Astrocyte (in vitro differentiated cells and primary cell): ENCODE results near the gene CNGA1. TPM values are rescaled to one million over a fixed set of nuclear protein-coding genes. Genes with fewer than 3 reads are reported as not detected.

Experiments
- DNase-seq: peaks from one replicate; pipeline ENCODE4 v3.0.0-alpha.2; 2010; ENCODE audit warnings: low read depth
- FAIRE-seq: peaks from 2 replicates; lab custom pipeline; 2011; peaks lifted over from hg19 to GRCh38; lab: Jason Lieb, UNC
- H2AFZ ChIP-seq: 2 replicates; pipeline ENCODE4 v1.6.0; 2012; ENCODE audit warnings: low read depth, low read length, inconsistent platforms
- H3K27ac ChIP-seq: 2 replicates; pipeline ENCODE4 v1.5.1; 2011; ENCODE audit warnings: low read depth, low read length, inconsistent platforms
- H3K27me3 ChIP-seq: 2 replicates; pipeline ENCODE4 v1.6.0; 2011; ENCODE audit warnings: low read length, inconsistent platforms; ENCODE audit not compliant: insufficient read depth
- H3K36me3 ChIP-seq: 2 replicates; pipeline ENCODE4 v1.5.1; 2011; ENCODE audit warnings: low read length, inconsistent platforms; ENCODE audit not compliant: insufficient read depth
- H3K4me1 ChIP-seq: 2 replicates; pipeline ENCODE4 v1.5.1; 2011; ENCODE audit warnings: low read length, inconsistent platforms; ENCODE audit not compliant: insufficient read depth
- H3K4me2 ChIP-seq: 2 replicates; pipeline ENCODE4 v1.6.0; 2012; ENCODE audit warnings: low read length, inconsistent platforms
- H3K4me3 ChIP-seq: 2 replicates; pipeline ENCODE4 v1.5.1; 2011; ENCODE audit warnings: low read depth, mild to moderate bottlenecking, low read length, inconsistent platforms; ENCODE audit not compliant: insufficient read depth
- H3K79me2 ChIP-seq: 2 replicates; pipeline ENCODE4 v1.6.0; 2012; ENCODE audit warnings: mild to moderate bottlenecking, low read length, inconsistent platforms; ENCODE audit not compliant: insufficient read depth
- H3K9ac ChIP-seq: 2 replicates; pipeline ENCODE4 v1.6.0; 2012; ENCODE audit warnings: mild to moderate bottlenecking, low read length, inconsistent platforms
- H3K9me3 ChIP-seq: 2 replicates; pipeline ENCODE4 v1.5.1; 2012; ENCODE audit warnings: low read depth, mild to moderate bottlenecking, low read length, inconsistent platforms; ENCODE audit not compliant: insufficient read depth
- H4K20me1 ChIP-seq: 2 replicates; pipeline ENCODE4 v1.6.0; 2012; ENCODE audit warnings: low read length, inconsistent platforms; ENCODE audit not compliant: insufficient read depth
- H3K27ac Mint-ChIP-seq: one replicate; pipeline ENCODE4 v1.8.0; 2021; ENCODE audit warnings: mild to moderate bottlenecking, mixed read lengths; ENCODE audit not compliant: unreplicated experiment
- H3K27me3 Mint-ChIP-seq: one replicate; pipeline ENCODE4 v1.8.0; 2021; ENCODE audit warnings: low read depth, mixed read lengths; ENCODE audit not compliant: unreplicated experiment
- H3K36me3 Mint-ChIP-seq: one replicate; pipeline ENCODE4 v1.8.0; 2021; ENCODE audit warnings: low read depth, mixed read lengths; ENCODE audit not compliant: unreplicated experiment
- H3K4me1 Mint-ChIP-seq: one replicate; pipeline ENCODE4 v1.8.0; 2021; ENCODE audit warnings: low read depth, mixed read lengths; ENCODE audit not compliant: unreplicated experiment
- H3K4me3 Mint-ChIP-seq: one replicate; pipeline ENCODE4 v1.8.0; 2021; ENCODE audit warnings: mild to moderate bottlenecking, moderate library complexity, mixed read lengths; ENCODE audit not compliant: unreplicated experiment
- H3K9me3 Mint-ChIP-seq: one replicate; pipeline ENCODE4 v1.8.0; 2021; ENCODE audit warnings: mild to moderate bottlenecking, mixed read lengths; ENCODE audit not compliant: unreplicated experiment
- EZH2 ChIP-seq: IDR thresholded peaks from 2 replicates; pipeline ENCODE4 v1.6.1; 2012; ENCODE audit warnings: mild to moderate bottlenecking, low read length, inconsistent platforms; ENCODE audit not compliant: insufficient read depth
- total RNA-seq: library from RNA; stranded (reverse); gene quantifications from 2 replicates; pipeline ENCODE4 v1.2.1, GENCODE V29; 2021
- TF ChIP-seq, protein P1 (sequence below): IDR thresholded peaks from 2 replicates; pipeline ENCODE4 v1.5.1; 2011; ENCODE audit warnings: low read depth, mild to moderate bottlenecking, inconsistent platforms, low read length, moderate library complexity; ENCODE audit not compliant: insufficient read depth

Gene CNGA1
- total RNA-seq, 1 donor from 2014 or later, result not detected

DNA sequence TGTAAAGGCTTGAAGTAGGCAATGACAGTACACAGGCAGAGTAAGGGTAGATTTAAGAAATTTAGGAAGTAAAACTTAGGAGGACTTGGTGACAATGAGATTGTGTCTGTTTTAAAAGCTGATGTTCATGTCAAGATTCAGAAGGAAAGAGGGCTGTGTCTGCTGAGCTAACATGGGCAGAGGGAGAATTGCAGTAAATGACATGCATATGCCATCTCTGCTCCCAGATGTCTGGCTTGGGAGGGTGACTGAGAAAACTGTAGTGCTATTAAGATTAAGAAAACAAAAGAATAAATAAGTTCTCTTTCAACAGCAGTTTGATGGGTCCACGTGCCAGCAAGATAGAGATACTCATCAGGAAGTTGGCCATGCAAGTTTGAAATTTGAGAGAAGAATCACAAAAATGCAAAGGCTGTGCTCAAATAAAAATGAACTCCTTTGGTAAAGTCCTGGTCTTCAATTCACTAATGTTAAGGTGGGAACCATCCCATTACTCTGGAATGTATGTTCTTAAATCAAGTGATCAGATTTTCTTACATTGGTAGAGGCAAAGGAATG lies 109.3 kb downstream of the CNGA1 start:
- Mint-ChIP-seq H3K9me3 (no peaks in the 10 kb centered on the region), H3K27me3 (no peaks in the 10 kb centered on the region), H3K4me3 (no peak overlapping the region), H3K4me1 (peaks cover 5% of the 10 kb centered on the region), H3K36me3 (no peaks in the 10 kb centered on the region), H3K27ac (no peak overlapping the region)
- Histone ChIP-seq H3K9ac (no peak overlapping the region), H2AFZ (no peak overlapping the region), H3K36me3 (peaks cover 32% of the 10 kb centered on the region), H3K4me3 (no peak overlapping the region), H3K4me1 (no peaks in the 10 kb centered on the region), H3K27ac (no peak overlapping the region), H3K79me2 (peaks cover 45% of the 10 kb centered on the region), H3K4me2 (no peak overlapping the region), H3K27me3 (no peaks in the 10 kb centered on the region), H4K20me1 (peaks cover 26% of the 10 kb centered on the region), H3K9me3 (no peaks in the 10 kb centered on the region)
- DNase-seq (no peak), FAIRE-seq (no peak)
- TF ChIP-seq, protein P1, sequence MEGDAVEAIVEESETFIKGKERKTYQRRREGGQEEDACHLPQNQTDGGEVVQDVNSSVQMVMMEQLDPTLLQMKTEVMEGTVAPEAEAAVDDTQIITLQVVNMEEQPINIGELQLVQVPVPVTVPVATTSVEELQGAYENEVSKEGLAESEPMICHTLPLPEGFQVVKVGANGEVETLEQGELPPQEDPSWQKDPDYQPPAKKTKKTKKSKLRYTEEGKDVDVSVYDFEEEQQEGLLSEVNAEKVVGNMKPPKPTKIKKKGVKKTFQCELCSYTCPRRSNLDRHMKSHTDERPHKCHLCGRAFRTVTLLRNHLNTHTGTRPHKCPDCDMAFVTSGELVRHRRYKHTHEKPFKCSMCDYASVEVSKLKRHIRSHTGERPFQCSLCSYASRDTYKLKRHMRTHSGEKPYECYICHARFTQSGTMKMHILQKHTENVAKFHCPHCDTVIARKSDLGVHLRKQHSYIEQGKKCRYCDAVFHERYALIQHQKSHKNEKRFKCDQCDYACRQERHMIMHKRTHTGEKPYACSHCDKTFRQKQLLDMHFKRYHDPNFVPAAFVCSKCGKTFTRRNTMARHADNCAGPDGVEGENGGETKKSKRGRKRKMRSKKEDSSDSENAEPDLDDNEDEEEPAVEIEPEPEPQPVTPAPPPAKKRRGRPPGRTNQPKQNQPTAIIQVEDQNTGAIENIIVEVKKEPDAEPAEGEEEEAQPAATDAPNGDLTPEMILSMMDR, result no peak
- TF ChIP-seq EZH2, result no peak

DNA sequence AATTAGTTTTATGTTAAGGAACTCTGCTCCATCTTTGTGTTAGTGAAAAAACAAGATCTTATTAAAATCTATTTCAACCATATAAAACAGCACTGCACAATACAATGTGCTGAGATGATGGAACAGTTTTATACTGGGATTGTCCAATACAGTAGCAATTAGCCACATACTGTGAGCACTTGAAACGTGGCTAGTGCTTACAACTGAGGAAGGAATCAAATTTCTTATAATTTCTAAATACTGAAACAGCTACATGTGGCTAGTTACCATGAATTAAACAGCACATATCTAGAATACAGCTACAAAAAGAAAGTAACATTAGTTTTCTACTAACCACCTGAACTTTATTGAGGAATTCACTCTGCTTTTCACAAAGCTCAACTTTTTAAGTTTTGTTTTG lies 116.8 kb downstream of the CNGA1 start:
- no peak for DNase-seq
- Histone ChIP-seq H3K9me3 (no peaks in the 10 kb centered on the region), H3K4me3 (no peak overlapping the region), H3K9ac (no peak overlapping the region), H3K27ac (no peak overlapping the region), H3K27me3 (no peaks in the 10 kb centered on the region), H3K4me1 (no peaks in the 10 kb centered on the region), H3K36me3 (peaks cover 51% of the 10 kb centered on the region), H3K79me2 (no peaks in the 10 kb centered on the region), H4K20me1 (peaks cover 5% of the 10 kb centered on the region), H2AFZ (no peak overlapping the region), H3K4me2 (no peak overlapping the region)
- Mint-ChIP-seq H3K9me3 (no peaks in the 10 kb centered on the region), H3K4me3 (no peak overlapping the region), H3K27ac (no peak overlapping the region), H3K4me1 (no peaks in the 10 kb centered on the region), H3K36me3 (peaks cover 2% of the 10 kb centered on the region), H3K27me3 (no peaks in the 10 kb centered on the region)
- FAIRE-seq, result no peak
- no peak for TF ChIP-seq EZH2
- TF ChIP-seq, protein P1, result no peak

DNA sequence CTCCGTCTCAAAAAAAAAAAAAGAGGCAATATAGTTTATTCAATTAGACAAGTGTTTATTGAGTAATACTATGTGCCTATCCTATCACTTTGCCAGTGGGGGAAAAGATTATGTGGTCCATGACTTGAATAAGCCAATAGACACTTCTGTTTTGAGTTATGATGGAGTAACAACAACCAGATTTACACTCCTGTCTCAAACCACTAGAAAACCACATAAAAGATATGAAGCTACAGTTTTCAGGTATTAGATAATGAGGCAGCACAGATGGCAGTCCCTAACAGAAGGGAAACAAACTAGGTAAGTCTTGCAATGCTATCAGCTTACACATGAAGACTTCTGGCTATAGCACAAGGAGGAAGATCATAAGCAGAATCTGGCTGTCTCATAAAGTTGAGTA lies 124.6 kb downstream of the CNGA1 start:
- Histone ChIP-seq H3K36me3 (peaks cover 52% of the 10 kb centered on the region), H3K27ac (no peak overlapping the region), H3K9ac (no peak overlapping the region), H3K27me3 (no peaks in the 10 kb centered on the region), H3K4me3 (no peak overlapping the region), H2AFZ (no peak overlapping the region), H3K4me2 (no peak overlapping the region), H3K79me2 (no peaks in the 10 kb centered on the region), H3K9me3 (no peaks in the 10 kb centered on the region), H4K20me1 (no peaks in the 10 kb centered on the region), H3K4me1 (no peaks in the 10 kb centered on the region)
- TF ChIP-seq, protein P1, result no peak
- no peak for TF ChIP-seq EZH2
- no peak overlapping the region for H3K27ac Mint-ChIP-seq
- FAIRE-seq (no peak), DNase-seq (no peak)
- no peaks in the 10 kb centered on the region for H3K9me3 Mint-ChIP-seq
- no peaks in the 10 kb centered on the region for H3K4me1 Mint-ChIP-seq
- H3K36me3 Mint-ChIP-seq, result no peaks in the 10 kb centered on the region
- H3K4me3 Mint-ChIP-seq, result no peak overlapping the region
- H3K27me3 Mint-ChIP-seq, result no peaks in the 10 kb centered on the region
